Posterior cingulate gyrus (tissue), 11 donors: ENCODE data around the gene CAPN14.

ENCODE experiments used
- DNase-seq, 10 donors: peaks; one replicate each; pipeline versions ENCODE4 v3.0.0 to v3.0.0-alpha.2; 2020 to 2021; ENCODE audit warnings: mixed read lengths in 3 of 10
- intact Hi-C: fragments of 100-400 bp; cut with DNase I; formaldehyde crosslinking; loops from one replicate; pipeline ENCODE4 v1.15.1; 2023

CAPN14 gene

DNA sequence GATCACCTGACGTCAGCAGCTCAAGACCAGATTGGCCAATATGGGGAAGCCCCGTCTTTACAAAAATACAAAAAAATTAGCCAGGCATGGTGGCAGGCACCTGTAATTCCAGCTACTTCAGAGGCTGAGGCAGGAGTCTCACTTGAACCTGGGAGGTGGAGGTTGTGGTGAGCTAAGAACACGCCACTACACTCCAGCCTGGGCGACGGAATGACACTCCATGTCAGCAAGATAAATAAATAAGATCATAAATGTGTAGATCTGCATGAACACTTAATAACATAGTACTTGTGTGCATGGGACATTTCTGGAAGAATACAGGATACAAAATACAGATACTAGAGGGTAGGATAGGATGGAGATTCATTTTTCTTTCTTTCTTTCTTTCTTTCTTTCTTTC is 25.7 kb upstream of the CAPN14 start:
- DNase-seq: peak in 1 of 10 donors; percentile 45

DNA sequence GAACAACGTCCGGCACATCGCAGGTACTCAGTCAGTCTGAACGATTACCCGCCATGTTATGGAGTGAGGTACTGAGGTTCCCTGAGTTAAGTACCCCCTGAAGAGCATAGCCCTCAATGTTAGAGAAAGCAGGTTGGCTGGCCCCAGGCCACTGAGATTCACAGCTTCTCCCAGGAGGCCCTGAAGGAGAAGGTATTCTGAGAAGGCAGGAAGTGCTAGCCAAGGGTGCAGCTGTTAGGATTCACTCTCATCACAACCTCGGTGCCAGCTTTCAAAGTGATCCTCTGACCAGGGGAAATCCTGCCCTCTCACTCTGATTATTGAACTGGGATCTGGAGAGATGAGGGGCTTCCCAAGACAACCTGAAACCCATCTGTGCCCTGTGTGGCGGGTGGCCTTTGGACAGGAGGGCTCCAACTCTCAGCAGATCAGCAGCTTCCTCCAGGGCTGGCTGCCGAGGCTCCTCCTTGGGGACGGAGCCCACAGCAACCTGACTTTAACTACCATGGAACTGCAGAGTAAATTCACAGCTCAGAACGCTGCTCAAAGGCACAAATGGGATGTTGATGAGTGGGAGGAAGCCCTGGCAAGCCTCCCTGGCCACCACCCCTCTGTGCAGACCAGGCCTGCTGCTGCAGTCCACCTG is 24.4 kb upstream of the CAPN14 start:
- peak in 3 of 10 donors; percentile 35 to 90 (median 82) for DNase-seq
- intact Hi-C loops: no loop called here

More for the DNA sequence above, 25.7 kb upstream of the CAPN14 start:
- intact Hi-C loops: no loop called here

DNA sequence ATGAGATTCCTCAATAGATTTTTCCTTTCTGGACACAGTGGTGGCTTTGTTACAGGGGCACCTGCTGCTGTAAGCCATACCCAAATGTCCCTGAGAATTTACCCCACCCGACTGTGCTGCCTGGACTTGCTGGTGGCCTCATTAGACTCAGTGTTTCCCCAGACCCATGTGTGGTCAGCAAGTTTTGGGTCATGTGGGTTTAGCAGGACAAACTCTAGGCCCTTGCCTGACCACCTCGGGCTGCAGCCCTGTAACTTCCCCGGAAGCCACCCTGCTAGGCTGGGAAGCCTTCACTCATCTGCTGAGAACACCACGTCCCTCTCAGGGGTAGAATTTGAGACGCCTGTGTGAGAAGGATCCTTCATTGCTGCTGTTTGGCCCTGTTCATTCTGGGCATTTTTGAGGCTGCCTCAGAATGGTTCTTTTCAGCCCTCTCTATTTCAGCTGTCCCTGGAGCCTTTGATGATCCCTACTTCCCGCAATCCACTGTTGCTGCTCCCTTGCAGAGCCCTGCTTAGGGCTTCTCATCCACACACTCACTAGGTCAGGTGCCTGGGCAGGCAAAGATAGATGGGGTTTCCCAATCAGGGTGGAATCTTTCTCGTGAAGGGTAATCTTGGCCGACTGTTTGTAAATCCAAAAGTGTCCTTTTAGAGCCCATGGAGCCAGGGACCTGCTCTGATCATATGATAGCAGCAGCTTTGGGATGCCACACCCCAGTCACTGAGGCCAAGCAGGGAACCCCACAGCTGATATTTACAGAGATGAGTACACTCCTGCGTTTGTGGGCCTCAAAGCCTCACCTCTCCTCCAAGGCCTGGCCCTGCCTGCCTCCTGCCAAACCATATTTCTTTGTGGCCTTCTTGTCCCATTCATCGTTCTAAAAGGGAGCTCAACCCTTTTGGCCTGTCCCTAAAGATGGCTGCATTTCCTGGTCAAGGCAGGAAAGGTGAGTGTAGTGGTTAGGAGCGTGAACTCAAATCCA is 23.4 kb upstream of the CAPN14 start:
- intact Hi-C loops: no loop called here
- peak in 1 of 10 donors; percentile 74 for DNase-seq

DNA sequence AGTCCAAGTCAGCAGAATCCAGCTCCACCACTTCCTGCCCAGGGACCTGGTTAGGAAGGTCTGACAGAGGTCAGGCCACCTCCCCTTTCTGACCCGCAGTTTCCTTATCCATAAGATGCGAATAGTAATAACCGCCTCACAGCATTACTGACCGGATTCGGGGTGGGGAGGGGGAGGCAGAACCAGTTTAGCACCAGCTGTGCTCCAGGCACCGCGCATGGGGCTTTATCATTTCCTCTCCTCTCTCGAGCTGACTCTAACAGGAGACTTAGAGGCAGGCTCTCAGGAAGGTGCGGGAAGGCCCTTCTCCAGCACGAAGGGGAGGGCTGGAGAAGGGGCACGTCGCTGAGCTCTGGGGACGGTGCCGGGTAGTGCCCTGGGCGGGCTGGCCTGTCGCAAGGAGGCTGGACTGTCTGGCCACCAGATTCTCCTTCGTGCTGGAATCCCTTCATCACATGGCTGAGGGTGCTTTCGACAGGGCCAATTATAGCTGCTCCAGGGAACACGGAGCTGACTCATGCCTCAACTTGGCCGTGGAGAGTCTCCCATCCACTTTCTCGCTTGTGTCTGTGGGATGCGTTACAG is 22.4 kb upstream of the CAPN14 start:
- intact Hi-C loops: no loop called here
- peak in 9 of 10 donors; percentile 32 to 94 (median 60) for DNase-seq

DNA sequence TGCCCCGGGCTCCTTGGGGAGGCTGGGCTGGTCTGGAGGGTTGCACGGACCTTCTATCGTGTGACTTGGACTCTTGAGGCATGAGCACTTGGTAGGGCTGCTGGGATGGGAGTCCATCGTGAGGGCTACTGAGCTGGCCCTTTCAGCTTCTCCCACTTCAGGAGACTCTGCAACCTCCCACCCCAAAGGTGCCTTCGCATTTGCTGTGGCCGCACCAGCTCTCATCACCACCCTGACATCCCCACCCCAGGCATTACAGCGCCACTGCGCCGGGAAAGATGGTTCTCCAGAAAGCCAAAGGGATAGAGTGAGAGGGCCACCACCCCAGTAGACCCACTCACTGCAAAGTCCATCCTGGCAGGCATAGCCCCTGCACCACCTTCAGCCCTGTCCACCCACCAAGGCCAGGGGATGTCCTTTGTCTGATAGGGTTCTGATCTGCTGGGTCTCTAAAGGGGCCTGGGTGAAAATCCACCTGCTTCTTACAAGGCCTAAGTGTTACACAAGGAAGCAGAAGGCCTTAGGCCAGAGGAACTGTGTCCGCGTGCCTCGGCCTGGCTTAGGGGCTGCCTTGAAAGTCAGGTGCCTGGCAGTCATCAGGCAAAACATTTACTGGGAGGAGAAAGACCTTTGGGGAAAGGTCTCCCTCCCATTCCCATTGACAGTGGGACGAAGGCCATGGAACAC is 21.7 kb upstream of the CAPN14 start:
- intact Hi-C loops: no loop called here
- DNase-seq: peak in 1 of 10 donors; percentile 55

DNA sequence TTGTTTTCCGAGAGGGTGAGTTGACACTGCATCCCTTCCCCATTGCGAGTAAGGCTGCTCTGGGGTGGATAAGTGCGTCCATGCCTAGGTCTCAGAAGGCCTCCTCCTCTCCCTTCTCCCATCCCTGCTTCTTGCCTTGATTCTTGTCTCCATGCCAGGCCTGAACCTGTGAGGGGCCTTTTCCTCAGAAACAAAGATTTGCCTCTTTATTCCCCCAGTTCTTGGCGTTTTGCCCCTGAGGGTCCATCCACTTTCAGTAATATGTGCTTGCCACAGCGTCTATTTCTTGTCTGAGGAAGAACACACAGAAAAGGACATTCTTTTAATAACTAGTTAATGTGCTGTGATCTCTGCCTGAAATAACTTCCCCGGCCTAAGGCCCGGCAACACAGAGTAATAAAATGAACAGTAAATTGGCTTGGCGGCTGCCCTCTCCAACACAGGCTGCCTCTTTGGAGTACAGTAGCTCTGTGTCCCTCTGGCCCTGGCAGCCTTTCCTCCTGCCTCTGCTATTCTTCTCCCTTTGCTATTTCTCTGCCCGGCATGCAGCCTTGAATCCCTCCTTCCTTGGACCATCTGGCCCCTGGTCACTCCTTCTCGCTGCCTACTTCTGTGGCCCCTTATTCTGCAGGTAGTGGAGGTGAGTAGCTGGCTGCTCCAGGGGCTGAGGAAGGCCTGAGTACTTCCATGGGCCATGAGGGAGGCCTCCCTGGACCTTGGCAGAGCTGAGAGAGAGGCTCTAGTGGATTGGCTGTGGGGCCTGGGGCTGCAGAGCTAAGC is 21.0 kb upstream of the CAPN14 start:
- intact Hi-C loops: no loop called here
- peak in 7 of 10 donors; percentile 33 to 91 (median 57) for DNase-seq

DNA sequence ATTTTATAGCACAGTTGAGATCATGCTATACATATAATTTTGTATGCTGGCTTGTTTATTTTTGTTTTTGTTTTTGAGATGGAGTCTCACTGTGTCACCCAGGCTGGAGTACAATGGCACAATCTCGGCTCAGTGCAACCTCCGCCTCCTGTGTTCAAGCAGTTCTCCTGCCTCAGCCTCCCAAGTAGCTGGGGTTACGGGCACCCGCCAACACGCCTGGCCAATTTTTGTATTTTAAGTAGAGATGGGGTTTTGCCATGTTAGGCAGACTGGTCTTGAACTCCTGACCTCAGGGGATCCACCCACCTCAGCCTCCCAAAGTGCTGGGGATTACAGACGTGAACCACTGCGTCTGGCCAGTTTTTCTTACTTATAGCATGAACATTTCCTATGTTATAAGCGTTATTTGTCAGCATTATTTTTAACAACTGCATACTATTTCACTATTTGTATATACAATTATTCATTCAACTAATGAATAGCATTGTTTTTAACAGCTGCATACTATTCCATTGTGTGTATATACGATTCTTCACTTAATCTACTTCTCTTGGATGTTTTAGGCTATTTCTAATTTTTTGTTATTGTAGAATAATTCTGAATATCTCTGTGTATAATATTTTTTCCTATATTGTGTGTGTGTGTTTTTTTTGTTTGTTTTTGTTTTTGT is 20.2 kb upstream of the CAPN14 start:
- intact Hi-C loops: no loop called here
- DNase-seq: no peak

DNA sequence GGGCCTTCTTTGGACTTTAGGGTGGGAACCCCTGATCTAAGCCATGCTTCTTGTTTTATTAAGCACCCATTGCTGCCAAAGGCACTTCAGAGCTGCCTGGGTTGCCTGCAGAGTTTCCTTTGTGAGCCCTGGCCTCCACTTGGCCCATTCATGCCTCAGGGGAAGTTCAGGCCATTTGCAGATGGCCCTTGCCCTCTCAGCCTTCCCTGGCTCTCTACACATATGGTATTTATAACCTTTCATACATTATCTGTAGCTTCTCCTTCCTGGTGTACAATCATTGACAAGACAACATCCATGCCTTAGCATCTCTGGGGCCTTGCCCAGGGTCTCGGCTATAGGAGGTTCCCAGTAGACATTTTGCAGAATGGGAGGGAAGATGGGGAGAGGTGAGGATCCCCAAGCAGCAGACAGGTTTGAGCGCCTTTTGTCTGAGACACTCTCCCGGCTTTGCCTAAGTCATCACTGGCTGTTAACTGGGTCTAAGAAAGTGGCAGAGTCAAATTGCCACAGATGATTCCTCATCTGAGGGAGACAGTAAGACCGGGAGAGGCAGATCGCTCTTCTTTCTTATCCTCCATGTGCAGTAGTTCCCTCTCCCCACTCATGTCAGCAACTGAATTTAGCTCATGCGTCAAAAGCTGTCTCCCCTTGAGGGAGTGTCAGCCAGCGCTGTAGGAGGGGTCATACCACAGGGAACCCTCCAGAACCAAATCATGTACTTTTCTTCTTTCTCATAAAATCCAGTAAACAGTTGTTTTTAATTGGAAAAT is 19.3 kb upstream of the CAPN14 start:
- intact Hi-C loops: no loop called here
- DNase-seq: no peak

DNA sequence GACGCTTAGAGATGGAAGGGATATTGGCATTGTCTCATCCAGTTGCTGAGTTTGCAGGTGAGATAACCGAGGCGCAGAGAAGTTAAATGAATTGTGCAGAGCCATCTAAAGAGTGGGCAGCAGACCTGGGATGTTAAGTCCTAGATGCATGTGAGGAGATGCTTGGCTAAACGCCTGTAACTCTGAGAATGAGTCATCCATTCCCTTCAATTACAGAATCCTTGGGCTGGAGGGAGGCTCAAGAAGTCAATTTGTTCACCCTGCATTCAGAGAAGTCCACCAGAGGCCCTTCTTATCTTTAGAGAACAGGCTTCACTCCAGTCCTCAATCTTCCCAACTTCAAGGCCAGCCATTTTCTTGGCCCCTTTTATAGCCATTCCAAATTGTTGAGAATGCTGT is 18.2 kb upstream of the CAPN14 start:
- intact Hi-C loops: no loop called here
- DNase-seq: no peak

DNA sequence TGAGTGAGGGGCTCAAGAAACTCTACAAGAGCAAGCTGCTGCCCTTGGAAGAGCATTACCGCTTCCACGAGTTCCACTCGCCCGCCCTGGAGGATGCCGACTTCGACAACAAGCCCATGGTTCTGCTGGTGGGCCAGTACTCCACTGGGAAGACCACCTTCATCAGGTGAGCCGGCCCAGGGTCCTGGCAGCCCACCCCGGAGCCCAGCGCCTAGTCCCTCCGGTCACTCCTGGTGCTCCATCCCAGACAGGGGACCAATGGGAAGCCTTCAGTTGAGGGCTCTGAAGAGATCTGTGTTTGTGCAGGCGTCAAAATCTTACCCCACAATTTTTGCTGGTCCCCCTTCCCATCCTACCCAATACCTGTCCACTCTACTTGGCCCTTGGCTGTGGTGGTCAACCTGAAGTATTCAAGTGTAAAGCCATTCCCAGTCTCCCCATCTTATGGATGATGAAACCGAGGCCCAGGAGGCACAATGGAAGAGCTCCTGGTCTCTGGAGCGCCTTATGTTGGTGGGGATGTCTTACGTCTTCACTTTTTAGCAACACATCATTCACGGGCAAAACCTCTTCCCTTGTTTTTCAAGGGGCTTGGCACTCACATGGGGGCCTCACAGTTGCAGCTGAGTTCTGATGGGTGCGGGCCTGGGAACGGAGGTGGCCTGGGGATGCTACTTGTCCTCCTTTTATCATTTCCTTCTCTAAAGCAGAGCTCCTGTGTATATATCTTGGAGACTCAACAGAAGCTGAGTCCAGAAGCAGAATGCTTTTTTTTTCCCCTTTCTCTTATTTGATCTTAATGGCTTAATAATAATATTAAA is 17.6 kb upstream of the CAPN14 start:
- intact Hi-C loops: no loop called here
- DNase-seq: no peak

DNA sequence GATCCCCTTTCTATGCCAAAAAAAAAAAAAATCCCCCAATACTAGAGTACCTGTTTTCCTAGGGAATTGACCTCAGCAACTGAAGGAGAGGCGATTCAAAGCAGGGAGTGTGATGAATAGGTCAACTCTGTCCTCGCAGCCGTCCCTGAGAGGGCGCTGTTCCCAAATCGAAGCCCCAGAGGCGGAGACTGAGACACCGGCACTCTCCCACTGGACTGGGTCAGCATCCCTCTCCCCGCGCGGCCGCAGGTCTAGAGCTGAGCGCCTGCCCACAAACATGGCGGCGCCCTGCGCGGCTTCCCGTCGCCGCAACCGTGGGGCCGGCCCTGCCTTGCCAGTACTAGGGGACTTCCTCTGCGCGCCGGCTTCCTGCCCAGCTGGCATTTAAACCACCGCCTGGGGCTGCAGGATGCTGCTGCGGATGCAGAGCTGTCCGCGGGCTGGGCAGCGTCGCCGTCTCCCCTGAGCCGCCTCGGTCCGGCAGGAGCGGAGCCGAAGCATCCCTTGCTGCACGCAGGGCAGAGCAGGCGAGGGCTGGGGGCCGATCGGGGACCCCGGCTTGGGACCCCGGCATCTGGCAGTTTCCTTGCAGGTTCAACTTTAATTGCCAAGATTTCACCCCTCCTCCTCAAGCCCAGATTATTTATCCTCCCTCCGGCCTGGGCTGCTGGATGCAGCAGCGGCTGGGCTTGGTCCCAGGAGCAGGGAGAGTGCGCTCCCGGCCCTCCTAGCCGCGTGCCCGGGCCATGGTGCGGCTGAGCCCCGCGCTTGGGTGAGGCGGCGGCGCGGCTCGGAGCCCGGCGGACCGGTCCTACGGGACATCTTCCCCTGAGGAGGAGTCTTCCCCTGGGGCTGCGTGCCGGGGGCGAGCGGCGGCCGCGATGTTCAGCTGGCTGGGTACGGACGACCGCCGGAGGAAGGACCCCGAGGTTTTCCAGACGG is 16.7 kb upstream of the CAPN14 start, which contains the start of gene EHD3:
Gene EHD3 (plus strand): TSS at position 412 of the 942 bp plus-strand sequence. CDS start 470 bp downstream, at position 882.
- DNase-seq: peak; percentile 87 to 99 (median 94)
- intact Hi-C loops: loop anchor here (2.0 kb wide), 1 partner anchor 101 kb away; no protein-coding TSS in a partner anchor

DNA sequence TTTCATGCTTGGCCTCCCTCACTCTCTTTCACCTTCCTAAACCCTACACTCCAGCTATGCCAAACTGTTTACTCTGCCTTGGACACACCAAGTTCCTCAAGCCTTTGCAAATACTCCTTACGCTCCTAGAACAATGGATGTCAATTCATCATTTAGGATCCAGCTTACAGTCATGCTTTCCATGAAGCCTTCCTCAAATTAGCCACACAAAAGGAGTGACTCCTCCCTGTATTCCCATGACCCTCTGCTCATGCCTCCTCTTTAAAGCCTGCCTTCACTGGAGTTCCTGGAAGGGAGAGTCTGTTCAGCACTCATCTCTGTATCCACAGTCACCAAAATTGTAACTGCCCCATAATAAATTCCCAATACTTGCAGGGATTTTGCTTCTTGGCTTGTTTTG is 15.9 kb upstream of the CAPN14 start:
- DNase-seq: no peak
- intact Hi-C loops: loop anchor here (2.0 kb wide), 1 partner anchor 102 kb away; no protein-coding TSS in a partner anchor

DNA sequence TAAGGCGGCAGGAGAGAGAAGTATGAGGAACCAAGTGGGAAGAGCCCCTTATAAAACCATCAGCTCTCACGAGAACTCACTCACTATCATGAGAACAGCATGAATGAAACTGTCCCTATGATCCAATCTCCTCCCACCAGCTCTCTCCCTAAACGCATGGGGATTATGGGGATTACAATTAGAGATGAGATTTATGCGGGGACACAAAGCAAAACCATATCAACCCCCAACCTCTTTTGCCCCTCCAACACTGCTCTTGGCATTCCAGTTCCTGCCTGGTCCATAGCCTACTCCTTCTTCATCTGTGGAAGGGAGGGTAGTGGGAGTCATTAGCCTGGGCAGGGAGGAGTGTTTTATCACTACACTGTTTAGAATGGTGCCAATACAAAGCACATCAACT is 15.3 kb upstream of the CAPN14 start:
- DNase-seq: no peak
- intact Hi-C loops: loop anchor here (2.0 kb wide), 1 partner anchor 102 kb away; no protein-coding TSS in a partner anchor

DNA sequence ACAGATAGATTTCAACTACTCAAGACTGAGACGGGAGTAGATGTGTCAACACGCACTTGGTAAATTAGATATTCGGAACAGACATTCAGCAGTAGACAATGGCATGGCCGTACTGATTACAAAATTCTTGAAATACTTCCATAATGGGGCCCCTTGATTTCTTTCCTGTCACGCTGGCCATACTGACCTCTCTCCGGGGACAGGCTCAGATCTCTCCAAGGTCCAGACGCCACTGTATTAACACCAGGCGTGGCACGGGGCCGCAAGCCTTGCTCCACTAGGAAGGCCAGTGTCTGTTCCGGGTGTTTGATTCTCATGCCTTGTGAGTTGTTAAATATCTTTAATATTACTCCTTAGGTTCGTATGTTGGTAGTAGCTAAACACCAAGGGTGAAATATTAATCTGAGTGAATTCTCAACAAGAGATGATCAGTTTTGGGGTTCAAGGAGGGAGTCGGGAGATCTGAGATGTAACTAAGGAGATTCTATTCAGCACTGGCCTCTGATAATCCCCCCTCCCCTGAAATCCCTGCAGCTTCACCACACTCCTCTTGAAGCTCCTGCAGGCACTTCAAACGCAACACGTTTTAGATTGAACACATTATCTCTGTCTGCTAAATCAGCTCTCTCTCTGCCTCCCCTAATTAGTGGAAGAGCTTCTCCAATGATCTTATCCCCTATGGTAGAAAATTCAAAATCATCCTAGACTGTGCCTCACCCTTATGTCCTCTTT is 14.4 kb upstream of the CAPN14 start:
- DNase-seq: no peak
- intact Hi-C loops: loop anchor here (2.0 kb wide), 1 partner anchor 103 kb away; no protein-coding TSS in a partner anchor

DNA sequence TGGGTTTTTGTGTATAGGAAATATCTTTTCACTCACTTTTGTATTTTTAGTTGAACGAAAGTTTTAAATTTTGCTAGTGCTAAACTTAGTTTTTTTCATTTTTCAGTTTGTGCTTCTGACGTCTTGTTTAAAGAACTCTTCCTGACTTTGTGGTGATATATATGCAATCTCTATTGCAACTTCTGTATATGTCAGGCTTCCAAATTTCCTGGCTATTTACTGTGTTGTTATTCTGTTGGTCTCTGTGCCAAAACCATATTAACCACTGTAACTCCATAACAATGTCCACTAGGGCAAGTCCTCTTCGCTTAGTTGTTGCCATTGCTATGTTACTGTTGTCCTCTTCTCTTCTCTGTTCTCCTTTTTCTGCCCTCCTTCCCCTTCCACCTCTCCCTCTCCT is 13.4 kb upstream of the CAPN14 start:
- DNase-seq: no peak
- intact Hi-C loops: no loop called here

DNA sequence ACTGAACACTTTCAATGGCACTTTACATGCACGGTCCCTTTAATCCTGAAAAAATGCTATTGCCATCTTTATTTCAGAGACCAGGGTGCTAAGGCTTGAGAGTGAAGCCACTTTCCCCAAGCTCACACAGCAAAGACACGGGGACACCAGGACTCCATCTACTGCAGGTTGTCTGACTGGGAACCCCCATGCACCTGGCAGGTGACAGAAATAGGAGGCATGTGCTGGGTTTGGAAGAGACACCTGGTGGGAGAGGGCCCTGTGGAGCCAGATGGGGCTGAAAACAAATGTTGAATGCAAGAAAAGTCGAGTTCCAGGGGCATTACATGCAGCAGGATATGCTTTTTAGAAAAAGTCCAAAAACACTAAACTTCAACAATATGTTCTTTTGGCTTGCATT is 11.4 kb upstream of the CAPN14 start:
- DNase-seq: no peak
- intact Hi-C loops: no loop called here
